Measurements from ENCODE around the gene PAM. TPM values are rescaled to one million over a fixed set of nuclear protein-coding genes. Genes with fewer than 3 reads are reported as not detected.

The PAM gene
- total and polyA plus RNA-seq, 4 donors = 8.2 to 27.5 (median 13.7) TPM

- Histone ChIP-seq H3K4me3 (ENCODE audit: low read depth in 1 of 3, low read length in 3 of 3) (no peak overlapping the region), H3K9ac (ENCODE audit: low read depth in 1 of 2, low read length in 2 of 2) (no peak overlapping the region), H3K27ac (ENCODE audit: low read depth in 1 of 2, low read length in 2 of 2) (no peak overlapping the region), H3K36me3 (ENCODE audit: control insufficient read depth in 4 of 4, insufficient read depth in 3 of 4, low read depth in 1 of 4, low read length in 3 of 4) (no peaks in the 10 kb centered on the region), H3K9me3 (ENCODE audit: control insufficient read depth in 4 of 4, low read length in 3 of 4) (no peaks in the 10 kb centered on the region), H3K27me3 (ENCODE audit: control insufficient read depth in 4 of 4, insufficient read depth in 4 of 4, low read length in 3 of 4) (peaks cover 0 to 11% (median 0%) of the 10 kb centered on the region in 4 donors), H3K4me1 (ENCODE audit: control insufficient read depth in 4 of 4, insufficient read depth in 4 of 4, low read length in 3 of 4) (peaks cover 0 to 2% (median 0%) of the 10 kb centered on the region in 4 donors)
- TF ChIP-seq HNF4G (IDR thresholded peaks at IDR 0.05) = no peak
- TF ChIP-seq, protein P1, sequence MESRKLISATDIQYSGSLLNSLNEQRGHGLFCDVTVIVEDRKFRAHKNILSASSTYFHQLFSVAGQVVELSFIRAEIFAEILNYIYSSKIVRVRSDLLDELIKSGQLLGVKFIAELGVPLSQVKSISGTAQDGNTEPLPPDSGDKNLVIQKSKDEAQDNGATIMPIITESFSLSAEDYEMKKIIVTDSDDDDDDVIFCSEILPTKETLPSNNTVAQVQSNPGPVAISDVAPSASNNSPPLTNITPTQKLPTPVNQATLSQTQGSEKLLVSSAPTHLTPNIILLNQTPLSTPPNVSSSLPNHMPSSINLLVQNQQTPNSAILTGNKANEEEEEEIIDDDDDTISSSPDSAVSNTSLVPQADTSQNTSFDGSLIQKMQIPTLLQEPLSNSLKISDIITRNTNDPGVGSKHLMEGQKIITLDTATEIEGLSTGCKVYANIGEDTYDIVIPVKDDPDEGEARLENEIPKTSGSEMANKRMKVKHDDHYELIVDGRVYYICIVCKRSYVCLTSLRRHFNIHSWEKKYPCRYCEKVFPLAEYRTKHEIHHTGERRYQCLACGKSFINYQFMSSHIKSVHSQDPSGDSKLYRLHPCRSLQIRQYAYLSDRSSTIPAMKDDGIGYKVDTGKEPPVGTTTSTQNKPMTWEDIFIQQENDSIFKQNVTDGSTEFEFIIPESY (IDR thresholded peaks at IDR 0.05) = no peak
- TF ChIP-seq, protein P2, sequence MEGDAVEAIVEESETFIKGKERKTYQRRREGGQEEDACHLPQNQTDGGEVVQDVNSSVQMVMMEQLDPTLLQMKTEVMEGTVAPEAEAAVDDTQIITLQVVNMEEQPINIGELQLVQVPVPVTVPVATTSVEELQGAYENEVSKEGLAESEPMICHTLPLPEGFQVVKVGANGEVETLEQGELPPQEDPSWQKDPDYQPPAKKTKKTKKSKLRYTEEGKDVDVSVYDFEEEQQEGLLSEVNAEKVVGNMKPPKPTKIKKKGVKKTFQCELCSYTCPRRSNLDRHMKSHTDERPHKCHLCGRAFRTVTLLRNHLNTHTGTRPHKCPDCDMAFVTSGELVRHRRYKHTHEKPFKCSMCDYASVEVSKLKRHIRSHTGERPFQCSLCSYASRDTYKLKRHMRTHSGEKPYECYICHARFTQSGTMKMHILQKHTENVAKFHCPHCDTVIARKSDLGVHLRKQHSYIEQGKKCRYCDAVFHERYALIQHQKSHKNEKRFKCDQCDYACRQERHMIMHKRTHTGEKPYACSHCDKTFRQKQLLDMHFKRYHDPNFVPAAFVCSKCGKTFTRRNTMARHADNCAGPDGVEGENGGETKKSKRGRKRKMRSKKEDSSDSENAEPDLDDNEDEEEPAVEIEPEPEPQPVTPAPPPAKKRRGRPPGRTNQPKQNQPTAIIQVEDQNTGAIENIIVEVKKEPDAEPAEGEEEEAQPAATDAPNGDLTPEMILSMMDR (IDR thresholded peaks at IDR 0.05; ENCODE audit: low read depth, low read length, missing input control) = no peak
- TF ChIP-seq RAD21 (IDR thresholded peaks at IDR 0.05) = no peak
- no peak for TF ChIP-seq YY1 (IDR thresholded peaks at IDR 0.05)
- TF ChIP-seq, protein P3, sequence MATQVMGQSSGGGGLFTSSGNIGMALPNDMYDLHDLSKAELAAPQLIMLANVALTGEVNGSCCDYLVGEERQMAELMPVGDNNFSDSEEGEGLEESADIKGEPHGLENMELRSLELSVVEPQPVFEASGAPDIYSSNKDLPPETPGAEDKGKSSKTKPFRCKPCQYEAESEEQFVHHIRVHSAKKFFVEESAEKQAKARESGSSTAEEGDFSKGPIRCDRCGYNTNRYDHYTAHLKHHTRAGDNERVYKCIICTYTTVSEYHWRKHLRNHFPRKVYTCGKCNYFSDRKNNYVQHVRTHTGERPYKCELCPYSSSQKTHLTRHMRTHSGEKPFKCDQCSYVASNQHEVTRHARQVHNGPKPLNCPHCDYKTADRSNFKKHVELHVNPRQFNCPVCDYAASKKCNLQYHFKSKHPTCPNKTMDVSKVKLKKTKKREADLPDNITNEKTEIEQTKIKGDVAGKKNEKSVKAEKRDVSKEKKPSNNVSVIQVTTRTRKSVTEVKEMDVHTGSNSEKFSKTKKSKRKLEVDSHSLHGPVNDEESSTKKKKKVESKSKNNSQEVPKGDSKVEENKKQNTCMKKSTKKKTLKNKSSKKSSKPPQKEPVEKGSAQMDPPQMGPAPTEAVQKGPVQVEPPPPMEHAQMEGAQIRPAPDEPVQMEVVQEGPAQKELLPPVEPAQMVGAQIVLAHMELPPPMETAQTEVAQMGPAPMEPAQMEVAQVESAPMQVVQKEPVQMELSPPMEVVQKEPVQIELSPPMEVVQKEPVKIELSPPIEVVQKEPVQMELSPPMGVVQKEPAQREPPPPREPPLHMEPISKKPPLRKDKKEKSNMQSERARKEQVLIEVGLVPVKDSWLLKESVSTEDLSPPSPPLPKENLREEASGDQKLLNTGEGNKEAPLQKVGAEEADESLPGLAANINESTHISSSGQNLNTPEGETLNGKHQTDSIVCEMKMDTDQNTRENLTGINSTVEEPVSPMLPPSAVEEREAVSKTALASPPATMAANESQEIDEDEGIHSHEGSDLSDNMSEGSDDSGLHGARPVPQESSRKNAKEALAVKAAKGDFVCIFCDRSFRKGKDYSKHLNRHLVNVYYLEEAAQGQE (IDR thresholded peaks at IDR 0.05) = no peak
- no peak for TF ChIP-seq JUND (IDR thresholded peaks at IDR 0.05)
- TF ChIP-seq TAF1 (conservative IDR thresholded peaks at IDR 0.05) = no peak
- WGBS = 75% methylated on average over 4 of the region's 4 CpGs
- no peak for DNase-seq (ENCODE audit: low spot score)
Observed at GRCh38 chr5:102762562-102763227, 7.6 kb downstream of the PAM start.

DNA sequence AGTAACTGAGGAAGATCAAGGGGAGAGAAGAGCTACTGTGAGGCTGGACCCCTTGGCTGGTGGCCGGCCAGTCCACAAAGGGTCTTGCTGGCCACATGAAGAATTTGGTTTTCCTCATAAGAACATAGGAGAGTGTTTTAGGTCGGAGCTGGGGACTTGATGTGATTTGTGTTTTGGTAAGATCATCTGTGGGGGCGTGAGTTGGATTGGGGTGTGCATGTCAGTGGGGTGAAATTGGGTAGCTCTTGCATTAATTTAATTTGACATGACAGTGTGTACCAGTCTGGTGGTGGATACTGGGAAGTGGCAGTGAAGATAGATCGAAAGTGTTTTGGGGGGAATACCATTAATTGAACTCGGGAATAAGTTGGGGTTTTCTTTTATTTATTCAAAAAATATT is 8.6 kb downstream of the PAM start:
- Histone ChIP-seq H3K4me3 (ENCODE audit: low read depth in 1 of 3, low read length in 3 of 3) (no peak overlapping the region), H3K36me3 (ENCODE audit: control insufficient read depth in 4 of 4, insufficient read depth in 3 of 4, low read depth in 1 of 4, low read length in 3 of 4) (no peaks in the 10 kb centered on the region), H3K4me1 (ENCODE audit: control insufficient read depth in 4 of 4, insufficient read depth in 4 of 4, low read length in 3 of 4) (no peaks in the 10 kb centered on the region), H3K9me3 (ENCODE audit: control insufficient read depth in 4 of 4, low read length in 3 of 4) (no peaks in the 10 kb centered on the region), H3K9ac (ENCODE audit: low read depth in 1 of 2, low read length in 2 of 2) (no peak overlapping the region), H3K27ac (ENCODE audit: low read depth in 1 of 2, low read length in 2 of 2) (no peak overlapping the region), H3K27me3 (ENCODE audit: control insufficient read depth in 4 of 4, insufficient read depth in 4 of 4, low read length in 3 of 4) (peaks cover 0 to 14% (median 0%) of the 10 kb centered on the region in 4 donors)
- DNase-seq (ENCODE audit: low spot score) = no peak
- WGBS = 94% methylated on average over 5 of the region's 5 CpGs
- TF ChIP-seq EGR1 (IDR thresholded peaks at IDR 0.05; ENCODE audit: low read depth in 2 of 2) = no peak
- TF ChIP-seq, protein P2 (IDR thresholded peaks at IDR 0.05; ENCODE audit: low read depth, low read length, missing input control) = no peak
- no peak for TF ChIP-seq TAF1 (conservative IDR thresholded peaks at IDR 0.05)
- TF ChIP-seq, protein P1 (IDR thresholded peaks at IDR 0.05) = no peak
- TF ChIP-seq FOXA1 (IDR thresholded peaks at IDR 0.05) = no peak
- TF ChIP-seq NR2F2 (IDR thresholded peaks at IDR 0.05) = no peak
- no peak for TF ChIP-seq JUND (IDR thresholded peaks at IDR 0.05)
- TF ChIP-seq GABPA (IDR thresholded peaks at IDR 0.05 in 1 of 2, conservative IDR thresholded peaks at IDR 0.05 in 1 of 2) = no peak
- TF ChIP-seq, protein P4, sequence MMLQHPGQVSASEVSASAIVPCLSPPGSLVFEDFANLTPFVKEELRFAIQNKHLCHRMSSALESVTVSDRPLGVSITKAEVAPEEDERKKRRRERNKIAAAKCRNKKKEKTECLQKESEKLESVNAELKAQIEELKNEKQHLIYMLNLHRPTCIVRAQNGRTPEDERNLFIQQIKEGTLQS (IDR thresholded peaks at IDR 0.05) = no peak
- TF ChIP-seq RAD21 (IDR thresholded peaks at IDR 0.05) = no peak
- no peak for TF ChIP-seq MAX (IDR thresholded peaks at IDR 0.05)
- no peak for TF ChIP-seq SP1 (IDR thresholded peaks at IDR 0.05)
- no peak for TF ChIP-seq YY1 (IDR thresholded peaks at IDR 0.05)
- TF ChIP-seq FOXA2 (IDR thresholded peaks at IDR 0.05) = no peak
